ENCODE results near the gene HCK.

The HCK gene

DNA sequence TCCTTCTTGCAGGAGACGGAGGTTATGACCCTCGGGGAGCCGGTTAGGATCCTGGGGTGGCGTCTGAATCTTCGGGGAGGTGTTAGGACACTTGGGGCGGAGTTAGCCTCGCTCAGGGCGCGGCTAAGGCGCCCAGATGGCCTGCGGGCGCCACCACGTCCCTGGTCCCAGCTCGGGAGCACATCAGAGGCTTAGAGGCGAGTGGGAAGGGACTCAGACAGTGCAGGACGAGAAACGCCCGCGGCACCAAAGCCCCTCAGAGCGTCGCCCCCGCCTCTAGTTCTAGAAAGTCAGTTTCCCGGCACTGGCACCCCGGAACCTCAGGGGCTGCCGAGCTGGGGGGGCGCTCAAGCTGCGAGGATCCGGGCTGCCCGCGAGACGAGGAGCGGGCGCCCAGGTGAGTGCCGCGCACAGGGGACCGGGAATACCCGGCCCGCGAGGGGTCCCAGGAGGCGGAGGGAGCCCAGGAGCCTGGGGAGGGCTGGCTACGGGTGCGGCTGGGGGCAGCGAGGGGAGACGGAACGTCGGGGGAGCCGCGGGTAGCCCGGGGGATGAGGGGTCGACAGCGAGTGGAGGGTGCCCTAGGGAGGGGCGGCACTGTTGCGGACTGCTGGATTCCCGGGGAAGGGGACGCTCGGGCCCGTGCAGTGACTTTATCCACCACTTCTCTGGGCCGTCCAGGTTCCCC is at the start of gene HCK:
HCK (plus strand) TSS at position 153 of the 688 bp plus-strand sequence.
- no peak for DNase-seq

DNA sequence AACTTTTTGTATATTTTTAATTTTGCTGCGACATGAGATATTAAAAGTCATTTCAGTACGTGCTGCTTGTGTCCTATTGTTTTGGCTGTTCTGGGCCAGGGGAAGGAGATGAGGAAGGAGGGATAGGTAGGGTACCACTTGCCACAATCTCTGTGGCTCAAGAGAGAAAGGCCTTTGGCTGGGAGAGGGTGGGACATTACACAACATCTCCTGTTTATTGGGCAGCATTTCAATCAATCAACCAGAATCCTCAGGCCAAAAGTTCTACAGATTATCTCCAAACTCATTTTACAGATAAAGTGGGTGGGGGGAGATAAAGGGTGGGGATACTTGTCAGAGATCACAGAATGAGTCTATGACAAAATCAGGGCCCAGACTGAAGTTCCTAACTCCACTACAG is 48.7 kb upstream of the HCK start:
- DNase-seq, result no peak

DNA sequence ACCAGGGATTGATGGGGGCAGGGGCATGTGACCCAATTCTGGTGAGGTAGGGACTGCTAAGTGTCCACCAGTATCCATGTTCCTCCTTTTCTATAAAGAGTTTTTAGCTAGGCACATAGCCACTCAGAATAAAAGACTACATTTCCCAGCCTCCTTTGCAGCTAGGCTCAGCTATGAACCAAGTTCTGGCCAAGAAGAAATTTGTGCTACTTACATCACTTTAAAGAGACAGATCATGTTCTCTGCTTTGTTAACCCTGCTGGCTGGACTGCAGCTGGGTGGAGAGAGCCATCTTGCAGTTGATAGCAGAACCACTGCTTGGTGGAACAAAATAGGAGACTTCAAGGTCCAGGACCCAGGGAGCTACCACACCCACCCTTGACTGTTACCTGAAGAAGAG is 47.1 kb upstream of the HCK start:
- no peak for DNase-seq

DNA sequence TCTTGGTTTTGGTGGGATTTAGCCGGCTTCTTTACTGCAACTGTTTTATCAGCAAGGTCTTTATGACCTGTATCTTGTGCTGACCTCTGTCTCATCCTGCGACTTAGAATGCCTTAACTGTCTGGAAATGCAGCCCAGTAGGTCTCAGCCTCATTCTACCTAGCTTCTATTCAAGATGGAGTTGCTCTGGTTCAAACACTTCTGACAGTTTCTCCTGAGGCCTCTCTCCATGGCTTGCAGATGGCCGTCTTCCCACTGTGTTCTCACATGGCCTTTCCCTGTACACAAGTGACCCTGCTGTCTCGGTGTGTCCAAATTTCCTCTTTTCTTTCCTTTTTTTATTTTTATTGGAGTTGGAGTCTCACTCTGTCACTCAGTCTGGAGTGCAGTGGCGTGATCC is 46.0 kb upstream of the HCK start:
- no peak for DNase-seq

DNA sequence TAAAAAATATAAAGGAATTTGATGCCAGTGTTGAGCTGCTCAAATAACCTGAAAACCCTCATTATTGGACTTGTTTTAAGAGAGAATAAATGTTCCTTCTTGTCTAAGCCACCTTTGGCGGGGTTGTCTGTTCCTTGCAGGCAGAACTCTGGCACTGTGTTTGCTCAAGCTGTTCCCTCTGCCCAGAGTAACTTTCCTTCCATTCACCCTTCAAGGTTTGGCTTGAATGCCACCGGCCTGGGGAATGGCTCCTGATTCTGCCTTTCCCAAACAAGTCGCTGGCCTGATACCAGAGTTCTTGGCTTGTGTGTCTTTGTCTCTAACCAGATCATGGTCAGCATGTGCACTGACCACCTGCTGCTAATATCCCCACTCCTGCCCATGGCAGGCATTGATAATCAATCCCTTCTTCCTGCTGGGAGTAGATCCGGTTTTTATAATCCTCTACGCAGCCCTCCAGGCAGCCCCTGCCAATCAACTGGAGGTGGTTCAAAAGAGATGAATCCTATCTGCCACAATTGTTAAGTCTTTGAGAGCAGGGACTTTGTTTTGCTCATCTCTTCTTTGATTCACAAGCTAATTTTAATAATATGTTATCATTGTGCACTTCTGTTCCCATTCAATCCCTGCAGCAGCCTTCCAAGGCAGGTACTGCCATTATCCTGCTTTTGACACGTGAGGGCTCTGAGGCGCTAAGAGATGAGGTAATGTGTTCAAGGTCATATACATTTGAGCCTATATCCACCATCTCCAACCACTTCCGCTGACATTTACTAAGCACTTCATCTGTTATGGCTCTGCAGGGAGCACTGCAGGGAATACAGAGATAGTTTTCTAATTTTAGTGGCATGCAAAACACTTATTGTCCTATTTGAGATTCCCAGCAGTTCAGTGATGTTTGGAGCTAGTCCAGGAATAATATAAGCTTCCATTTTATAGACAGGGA is 44.9 kb upstream of the HCK start:
- no peak for DNase-seq

DNA sequence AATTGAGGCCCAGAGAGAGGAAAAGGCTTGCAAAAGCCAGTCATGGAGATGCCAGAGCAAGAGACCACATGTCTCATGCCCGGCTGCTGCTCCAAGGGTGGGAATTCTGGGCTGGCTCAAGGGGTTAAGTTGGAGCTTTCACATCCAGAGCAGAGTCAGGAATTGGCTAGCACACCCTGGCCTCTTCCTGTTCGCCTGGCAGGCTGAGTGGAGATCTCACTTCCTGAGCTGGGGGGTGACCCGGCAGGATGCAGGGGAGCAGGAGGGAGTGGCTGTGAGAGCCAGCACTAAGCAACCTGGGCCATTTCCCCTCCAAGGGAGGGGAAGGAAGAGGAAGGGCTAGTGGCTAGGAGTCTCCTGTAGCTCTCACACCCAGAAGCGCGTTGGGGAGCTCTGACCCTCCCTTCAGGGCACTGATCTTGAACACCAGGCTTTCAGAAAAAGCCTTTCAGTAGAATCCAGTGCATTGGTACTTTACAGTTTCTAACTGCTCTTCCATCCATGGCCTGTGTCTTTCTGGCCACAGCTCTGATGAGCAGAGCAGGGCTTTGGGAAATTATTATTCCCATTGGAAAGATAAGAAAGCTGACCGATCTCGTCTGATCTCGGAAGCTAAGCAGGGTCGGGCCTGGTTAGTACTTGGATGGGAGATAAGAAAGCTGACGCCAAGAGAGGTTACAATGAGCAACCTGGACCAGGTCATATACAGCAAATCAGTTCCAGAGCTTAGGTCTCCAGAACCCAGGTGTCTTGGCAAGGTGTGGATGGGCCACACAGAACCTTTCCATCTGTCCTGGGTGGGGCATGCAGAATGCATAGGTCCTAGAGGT is 44.0 kb upstream of the HCK start:
- DNase-seq, result no peak

DNA sequence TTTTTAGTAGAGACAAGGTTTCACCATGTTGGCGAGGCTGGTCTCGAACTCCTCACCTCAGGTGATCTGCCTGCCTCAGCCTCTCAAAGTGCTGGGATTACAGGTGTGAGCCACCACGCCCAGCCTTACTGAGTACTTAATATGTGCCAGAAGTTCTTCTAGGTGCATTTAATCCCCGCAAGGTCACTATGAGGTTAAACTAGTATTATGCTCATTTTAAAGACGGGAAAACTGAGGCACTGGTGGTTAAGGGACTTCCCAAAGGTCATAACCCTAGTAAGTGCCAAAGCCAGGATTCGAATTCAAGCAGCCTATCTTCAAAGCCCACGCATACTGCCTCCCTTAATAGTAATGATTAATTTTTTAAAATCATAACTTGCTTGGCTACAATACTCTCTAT is 42.5 kb upstream of the HCK start:
- DNase-seq, result no peak

DNA sequence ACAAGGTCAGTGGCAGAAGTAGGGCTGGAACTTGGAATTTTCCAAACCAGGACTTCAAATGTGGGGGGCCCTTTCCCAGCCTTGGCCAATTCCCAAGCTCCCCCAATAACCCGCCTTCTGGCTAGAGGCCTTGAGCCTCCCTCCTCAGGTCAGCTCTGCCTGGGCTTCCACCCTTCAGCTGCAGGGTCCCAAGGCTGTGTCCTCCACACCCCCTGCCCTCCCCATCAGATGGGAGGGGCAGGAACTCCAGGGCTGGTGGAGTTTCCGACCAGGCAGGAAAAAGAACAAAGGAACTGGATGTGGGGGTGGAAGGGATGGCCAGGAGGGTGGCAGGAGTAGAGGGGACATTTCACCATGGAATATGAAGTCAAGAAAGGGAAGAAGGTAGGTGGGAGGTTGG is 41.9 kb upstream of the HCK start, which contains the start of gene CCM2L:
CCM2L (plus strand) TSS at position 338 of the 400 bp plus-strand sequence; CDS start at position 355, 17 bp downstream.
- DNase-seq, result no peak

DNA sequence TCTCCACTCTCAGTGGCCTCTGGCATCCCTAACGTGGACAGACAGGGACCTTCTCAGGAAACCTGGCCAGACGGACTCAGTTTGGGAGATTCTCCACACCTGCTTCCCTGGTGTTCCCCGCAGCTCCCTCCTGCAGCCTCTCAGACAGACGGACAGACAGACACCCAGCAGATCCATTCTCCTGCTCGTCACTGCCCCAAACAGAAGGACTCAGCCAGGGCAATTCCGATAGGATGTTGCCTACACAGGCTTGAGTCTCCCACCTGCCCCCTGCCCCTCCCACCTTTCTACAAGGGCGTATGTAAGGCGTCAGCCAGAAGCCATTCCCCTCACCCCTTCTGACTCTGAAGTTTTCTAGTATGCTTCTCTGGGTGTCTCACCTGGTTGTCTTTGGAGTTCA is 41.4 kb upstream of the HCK start:
- DNase-seq, result no peak

DNA sequence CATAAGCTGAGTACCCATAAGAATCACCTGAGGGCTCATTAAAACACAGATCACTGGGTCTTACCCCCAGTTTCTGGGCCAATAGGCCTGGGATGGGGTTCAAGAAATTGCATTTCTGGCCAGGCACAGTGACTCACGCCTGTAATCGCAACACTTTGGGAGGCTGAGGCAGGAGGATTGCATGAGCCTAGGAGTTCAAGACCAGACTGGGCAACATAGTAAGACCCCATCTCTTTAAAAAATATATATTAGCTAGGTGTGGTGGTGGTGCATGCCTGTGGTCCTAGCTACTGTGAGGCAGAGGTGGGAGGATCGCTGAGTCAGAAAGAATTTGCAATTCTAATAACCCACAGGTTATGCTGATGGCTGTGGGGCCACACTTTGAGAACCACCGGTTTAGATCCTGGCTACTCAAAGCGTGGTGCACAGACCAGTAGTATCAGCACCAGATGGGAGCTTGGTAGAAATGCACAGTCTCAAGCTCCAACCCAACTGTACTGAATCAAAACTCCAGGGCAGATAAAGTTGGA is 39.8 kb upstream of the HCK start:
- DNase-seq, result no peak

DNA sequence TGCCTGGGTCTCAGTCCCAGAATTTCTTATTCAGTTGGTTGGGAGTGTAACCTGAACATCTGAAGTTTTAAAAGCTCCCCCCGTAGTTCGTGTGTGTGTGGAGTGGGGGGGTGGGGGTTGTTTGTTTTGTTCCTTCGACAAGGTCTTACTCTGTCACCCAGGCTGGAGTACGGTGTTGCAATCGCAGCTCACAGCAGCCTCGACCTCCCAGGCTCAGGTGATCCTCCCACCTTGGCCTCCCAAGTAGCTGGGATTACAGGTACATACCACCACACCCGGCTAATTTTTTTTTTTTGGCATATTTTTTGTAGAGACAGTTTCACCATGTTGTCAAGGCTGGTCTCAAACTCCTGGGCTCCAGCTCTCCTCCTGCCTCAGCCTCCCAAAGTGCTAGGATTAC is 38.7 kb upstream of the HCK start:
- DNase-seq, result no peak

DNA sequence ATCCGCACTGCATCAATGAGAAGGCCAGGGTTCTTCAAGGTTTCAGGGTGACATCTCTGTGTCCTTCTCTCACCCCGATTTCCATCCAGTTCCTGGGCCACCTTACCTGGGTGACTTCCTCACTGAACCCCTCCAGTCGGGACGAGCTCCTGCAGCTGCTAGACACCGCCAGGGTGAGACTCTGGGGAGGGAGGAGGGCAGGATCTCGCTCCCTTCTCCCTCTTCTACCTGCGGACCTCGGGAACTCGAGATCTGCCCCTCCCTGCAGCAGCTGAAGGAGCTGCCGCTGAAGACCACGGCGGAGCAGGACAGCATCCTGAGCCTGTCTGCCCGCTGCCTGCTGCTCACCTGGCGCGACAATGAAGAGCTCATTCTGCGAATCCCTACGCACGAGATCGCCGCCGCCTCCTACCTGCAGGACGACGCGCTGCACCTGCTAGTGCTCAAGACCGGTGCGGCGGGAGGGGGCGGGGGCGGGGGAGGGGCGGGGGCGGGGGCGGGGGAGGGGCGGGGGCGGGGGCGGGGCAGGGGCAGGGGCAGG is 34.3 kb upstream of the HCK start:
- DNase-seq, result no peak

DNA sequence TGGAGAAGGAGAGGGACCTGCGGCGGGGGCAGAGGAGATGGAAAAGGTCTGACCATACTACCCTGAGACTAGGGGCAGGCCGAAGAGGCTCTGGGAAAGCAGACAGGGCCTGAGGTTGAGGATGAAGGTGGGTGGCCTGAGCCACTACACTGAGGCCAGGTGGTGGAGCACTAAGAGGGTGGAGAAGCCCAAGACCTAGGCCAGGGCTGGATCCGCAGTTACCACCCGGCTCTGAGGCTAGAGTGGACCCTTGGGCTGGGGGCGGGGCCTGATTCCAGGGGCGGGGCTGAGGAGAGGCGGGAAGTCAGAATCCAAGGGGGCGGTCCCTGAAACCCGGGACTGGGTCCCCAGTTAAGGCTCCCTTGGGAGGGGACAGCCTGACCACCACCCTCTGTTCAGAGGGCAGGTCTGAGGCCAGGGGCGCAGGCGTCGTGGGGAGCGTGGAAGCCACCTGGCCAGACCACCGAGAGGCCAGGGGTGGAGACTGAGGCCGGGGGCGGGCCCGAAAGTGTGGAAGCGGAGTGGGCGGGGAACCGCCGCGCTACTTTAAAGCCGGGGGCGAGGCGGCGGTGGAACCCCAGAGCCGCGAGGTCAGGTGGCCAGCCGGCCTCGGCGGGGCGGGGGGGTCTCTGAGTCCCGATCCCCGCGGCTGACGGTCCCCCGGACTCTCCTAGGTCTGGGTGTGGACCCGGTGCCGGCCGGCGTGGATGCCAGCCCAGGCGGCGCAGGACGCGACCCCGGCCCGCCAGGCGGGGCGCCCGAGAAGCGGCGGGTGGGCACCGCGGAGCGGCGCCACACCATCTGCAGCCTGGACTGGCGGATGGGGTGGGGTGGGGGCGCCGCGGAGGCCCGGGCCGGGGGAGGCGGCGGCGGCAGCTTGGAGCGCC is 33.5 kb upstream of the HCK start:
- no peak for DNase-seq

DNA sequence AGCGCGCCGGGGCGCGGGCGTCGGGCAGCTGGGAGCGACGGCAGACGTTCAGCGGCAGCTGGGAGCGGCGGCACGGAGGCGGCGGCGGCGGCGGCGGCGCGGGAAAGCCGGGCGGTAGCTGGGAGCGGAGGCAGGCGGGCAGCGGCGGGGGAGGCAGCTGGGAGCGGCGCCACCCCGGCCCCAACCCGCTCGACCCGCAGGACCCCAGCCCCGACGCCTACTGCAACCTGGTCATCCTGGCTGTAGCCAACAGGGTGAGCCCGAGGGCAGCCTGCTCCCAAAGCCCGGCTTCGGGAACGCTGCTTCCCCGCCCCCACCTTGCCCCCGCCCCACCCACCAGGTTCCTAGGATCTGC is 32.9 kb upstream of the HCK start:
- no peak for DNase-seq

DNA sequence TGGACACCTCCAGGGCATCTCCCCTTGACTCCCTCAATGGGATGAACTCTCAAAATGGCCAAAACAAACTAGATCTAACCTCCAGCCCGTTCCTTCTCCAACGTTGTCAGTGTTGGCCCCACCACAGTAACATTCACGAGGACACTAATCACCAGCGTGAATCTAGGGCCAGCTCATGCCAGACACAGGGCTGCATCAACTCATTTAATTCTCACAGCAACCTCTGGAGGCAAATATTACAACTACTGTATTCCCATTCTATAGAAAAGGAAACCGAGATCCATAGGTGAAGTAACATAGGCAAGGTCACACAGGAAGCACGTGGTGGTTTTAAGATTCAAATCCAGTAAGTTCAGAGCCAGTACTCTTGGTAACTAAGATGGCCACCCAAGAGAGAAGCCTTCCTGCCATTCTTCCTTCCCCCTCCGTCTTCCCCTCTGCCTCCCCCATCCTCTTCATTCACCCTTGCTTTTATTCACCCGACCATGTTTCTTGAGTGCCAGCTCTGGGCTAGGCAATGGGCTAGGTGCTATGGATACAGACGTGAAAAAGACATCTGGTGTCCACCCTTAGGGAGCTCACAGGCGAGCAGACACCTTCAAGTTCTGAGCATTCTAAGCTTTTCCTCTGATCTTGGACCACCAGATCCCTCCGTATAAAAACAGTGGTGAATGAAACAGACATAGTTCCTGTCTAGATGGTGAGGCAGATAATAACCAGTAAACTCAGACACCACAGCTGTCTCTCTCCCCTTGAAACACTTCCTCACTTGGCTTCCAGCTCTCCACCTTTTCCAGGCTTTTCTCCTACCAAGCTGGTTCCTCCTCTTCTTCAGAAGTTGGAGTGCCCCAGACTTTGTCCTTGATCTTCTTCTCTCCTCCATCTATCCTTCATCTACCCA is 32.2 kb upstream of the HCK start:
- no peak for DNase-seq

DNA sequence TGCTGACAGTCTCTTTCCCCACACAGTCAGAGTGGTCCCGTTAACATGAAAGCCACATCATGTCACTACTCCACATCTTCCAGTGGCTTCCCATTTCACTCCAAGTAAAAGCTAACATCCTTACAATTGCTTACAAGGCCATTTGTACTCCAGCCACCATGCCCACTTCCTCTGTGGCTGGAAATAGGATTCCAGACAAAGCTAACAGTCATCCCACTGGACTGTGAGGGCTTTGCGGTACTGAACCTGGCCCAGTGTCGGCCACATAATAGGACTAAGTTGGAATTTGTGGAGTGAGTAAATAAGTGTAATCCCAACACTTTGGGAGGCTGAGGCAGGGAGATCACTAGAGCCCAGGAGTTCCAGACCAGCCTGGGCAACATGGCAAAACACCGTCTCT is 31.0 kb upstream of the HCK start:
- no peak for DNase-seq

DNA sequence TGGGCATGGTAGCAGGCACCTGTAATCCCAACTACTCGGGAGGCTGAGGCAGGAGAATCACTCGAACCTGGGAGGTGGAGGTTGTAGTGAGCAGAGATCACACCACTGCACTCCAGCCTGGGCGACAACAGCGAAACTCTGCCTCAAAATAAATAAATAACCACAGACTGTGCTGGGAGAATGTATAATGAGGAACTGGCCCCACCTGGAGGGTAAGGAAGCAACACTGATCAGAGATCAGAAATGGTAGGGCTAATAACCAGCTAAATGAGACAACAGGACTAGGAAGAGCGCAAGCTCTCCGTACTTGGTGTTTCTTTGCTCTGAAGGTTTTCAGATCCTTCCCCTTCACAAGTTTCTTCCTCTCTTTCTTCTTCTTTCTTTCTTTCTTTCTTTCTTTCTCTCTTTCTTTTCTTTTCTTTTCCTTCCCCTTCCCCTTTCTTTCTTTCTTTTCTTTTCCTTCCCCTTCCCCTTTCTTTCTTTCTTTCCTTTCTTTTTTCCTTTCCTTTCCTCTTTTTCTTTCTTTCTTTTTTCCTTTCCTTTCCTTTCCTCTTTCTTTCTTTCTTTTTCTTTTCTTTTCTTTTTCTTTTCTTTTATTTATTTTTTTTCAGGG is 27.3 kb upstream of the HCK start:
- no peak for DNase-seq

DNA sequence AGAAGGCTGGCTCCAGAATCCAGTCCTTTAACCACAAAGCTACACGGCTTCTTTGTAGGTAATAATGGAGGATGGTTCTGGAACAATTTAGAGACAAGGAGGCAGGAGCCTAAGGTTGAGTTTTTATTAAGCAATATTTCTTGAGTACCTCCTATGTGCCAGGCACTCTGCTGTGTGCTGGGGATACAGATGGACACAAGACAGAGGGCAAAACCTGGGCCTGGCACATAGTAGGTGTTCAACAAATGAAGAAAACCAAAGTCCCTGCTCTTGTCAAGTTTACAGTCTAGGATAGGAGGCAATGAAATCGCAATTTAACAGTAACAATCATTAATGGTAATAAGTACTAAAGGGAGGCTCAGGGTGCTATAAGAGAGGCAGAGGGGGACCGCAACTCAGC is 24.4 kb upstream of the HCK start:
- no peak for DNase-seq

DNA sequence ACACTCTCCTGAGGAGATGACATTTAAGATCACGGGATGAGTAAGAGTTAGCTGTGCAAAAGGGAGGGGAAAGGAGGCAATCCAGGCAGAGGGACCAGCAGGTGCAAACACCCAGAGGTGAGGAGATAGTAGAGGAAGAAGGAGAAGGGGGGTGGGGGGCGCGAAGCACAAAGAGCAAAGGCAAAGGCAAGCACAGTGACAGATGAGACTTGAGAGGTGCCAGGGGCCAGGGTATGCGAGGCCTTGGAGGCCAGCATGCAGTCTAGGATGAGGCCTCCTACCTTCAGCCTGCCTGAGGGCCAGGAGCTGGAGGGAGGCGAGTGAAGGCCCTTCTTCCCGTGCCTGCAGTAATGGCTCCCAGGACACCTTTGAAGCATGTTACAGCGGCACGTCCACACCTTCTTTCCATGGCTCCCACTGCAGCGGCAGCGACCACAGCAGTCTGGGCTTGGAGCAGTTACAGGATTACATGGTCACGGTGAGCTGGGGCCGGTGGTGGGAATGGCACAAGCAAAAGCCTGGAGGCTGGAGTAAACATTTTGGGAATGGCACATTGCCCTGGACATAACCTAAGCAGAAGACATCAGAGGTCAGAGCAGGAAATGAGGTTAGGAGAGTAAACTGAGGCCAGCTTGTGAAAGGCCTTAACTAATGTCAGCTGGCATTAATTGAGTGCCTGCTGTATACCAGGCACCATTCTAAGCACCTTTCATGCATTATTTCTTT is 23.2 kb upstream of the HCK start:
- no peak for DNase-seq

DNA sequence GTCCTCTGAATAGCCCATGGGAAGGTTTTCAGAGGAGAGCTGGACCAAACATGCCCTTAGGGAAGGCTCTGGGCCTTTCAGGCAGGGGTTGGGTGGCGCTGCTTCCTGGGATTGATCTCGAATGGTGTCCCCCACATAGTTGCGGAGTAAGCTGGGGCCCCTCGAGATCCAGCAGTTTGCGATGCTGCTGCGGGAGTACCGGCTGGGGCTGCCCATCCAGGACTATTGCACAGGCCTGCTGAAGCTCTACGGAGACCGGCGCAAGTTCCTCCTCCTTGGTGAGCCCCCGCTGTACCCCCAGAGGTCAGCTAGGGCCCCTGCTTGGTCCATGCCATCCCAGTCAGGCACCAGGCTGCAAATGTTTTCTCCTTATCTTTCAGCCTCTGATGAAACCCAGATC is 22.5 kb upstream of the HCK start:
- no peak for DNase-seq
